CD8-positive, alpha-beta memory T cell (primary cell): Measurements from ENCODE around the gene SEMA5A. TPM values are rescaled to one million over a fixed set of nuclear protein-coding genes. Genes with fewer than 3 reads are reported as not detected.

Experiments used
- CTCF ChIA-PET: fragments of 350-600 bp; sonication (Branson Sonifier 250); formaldehyde crosslinking; loops from one replicate; lab custom pipeline; 2021; ENCODE audit warnings: antibody characterized with exemption; lab: Charles Lee
- POLR2A ChIA-PET: fragments of 350-600 bp; sonication (Branson Sonifier 250); formaldehyde crosslinking; loops from one replicate; lab custom pipeline; 2021; ENCODE audit warnings: antibody characterized with exemption; lab: Charles Lee
- DNase-seq, 5 donors: peaks; one replicate each; pipeline versions ENCODE4 v3.0.0 to v3.0.0-alpha.2; 2020 to 2022; ENCODE audit warnings: mixed read lengths in 1 of 5
- H3K27ac ChIP-seq: one replicate; pipeline ENCODE4 v1.7.0; 2013; ENCODE audit warnings: low read depth, mild to moderate bottlenecking, low read length, moderate library complexity
- H3K27me3 ChIP-seq: 2 replicates; pipeline ENCODE4 v1.7.0; 2013; ENCODE audit warnings: low read length, mild to moderate bottlenecking; ENCODE audit not compliant: insufficient read depth, poor library complexity, severe bottlenecking
- H3K36me3 ChIP-seq: 2 replicates; pipeline ENCODE4 v1.7.0; 2013; ENCODE audit warnings: mild to moderate bottlenecking, low read length, moderate library complexity; ENCODE audit not compliant: insufficient read depth
- H3K4me1 ChIP-seq: 2 replicates; pipeline ENCODE4 v1.7.0; 2013; ENCODE audit warnings: mild to moderate bottlenecking, low read length, moderate library complexity; ENCODE audit not compliant: insufficient read depth
- H3K4me3 ChIP-seq: 2 replicates; pipeline ENCODE4 v1.7.0; 2013; ENCODE audit warnings: mild to moderate bottlenecking, low read length
- H3K9me3 ChIP-seq: 2 replicates; pipeline ENCODE4 v1.7.0; 2013; ENCODE audit warnings: mild to moderate bottlenecking, low read length
- H3K27ac Mint-ChIP-seq, 8 donors: one replicate each; pipeline ENCODE4 v1.8.0; 2020 to 2021; ENCODE audit warnings: mixed read lengths in 8 of 8, mild to moderate bottlenecking in 6 of 8, inconsistent platforms in 3 of 8, moderate library complexity in 3 of 8
- H3K27me3 Mint-ChIP-seq, 2 donors: one replicate each; pipeline ENCODE4 v1.8.0; 2020 to 2021; ENCODE audit warnings: mixed read lengths in 2 of 2, mild to moderate bottlenecking in 1 of 2, moderate library complexity in 1 of 2
- H3K36me3 Mint-ChIP-seq, 3 donors: one replicate each; pipeline ENCODE4 v1.8.0; 2020 to 2021; ENCODE audit warnings: mixed read lengths in 3 of 3, inconsistent platforms in 1 of 3, mild to moderate bottlenecking in 1 of 3
- H3K4me1 Mint-ChIP-seq, 3 donors: one replicate each; pipeline ENCODE4 v1.8.0; 2020 to 2021; ENCODE audit warnings: mixed read lengths in 3 of 3, inconsistent platforms in 1 of 3, mild to moderate bottlenecking in 1 of 3
- H3K4me3 Mint-ChIP-seq, 7 donors: one replicate each; pipeline ENCODE4 v1.8.0; 2020 to 2021; ENCODE audit warnings: mixed read lengths in 7 of 7, mild to moderate bottlenecking in 6 of 7, moderate library complexity in 4 of 7, inconsistent platforms in 2 of 7
- H3K9me3 Mint-ChIP-seq, 5 donors: one replicate each; pipeline ENCODE4 v1.8.0; 2020 to 2022; ENCODE audit warnings: mixed read lengths in 5 of 5, mild to moderate bottlenecking in 3 of 5, moderate library complexity in 2 of 5, inconsistent platforms in 1 of 5
- polyA plus RNA-seq: library from polyadenylated mRNA; unstranded; fragments of 300-500 nt; fragmentation: Illumina TruSeq; gene quantifications from one replicate; pipeline ENCODE4 v1.2.3, GENCODE V29; 2021
- total RNA-seq, 2 experiments: library from RNA; stranded (reverse); gene quantifications; one replicate each; pipeline ENCODE4 v1.2.3, GENCODE V29; 2021

The SEMA5A gene
- total and polyA plus RNA-seq, 3 experiments from 2014 or later: not detected

GRCh38 chr5:9451037-9451436 lies 94.8 kb downstream of the SEMA5A start:
- ChIA-PET CTCF (no interaction called here), POLR2A (no interaction called here)
- Histone ChIP-seq H3K27ac (no peak overlapping the region), H3K36me3 (no peaks in the 10 kb centered on the region), H3K27me3 (no peaks in the 10 kb centered on the region), H3K4me3 (no peak overlapping the region), H3K9me3 (no peaks in the 10 kb centered on the region), H3K4me1 (no peaks in the 10 kb centered on the region)
- Mint-ChIP-seq H3K4me1 (no peaks in the 10 kb centered on the region), H3K36me3 (no peaks in the 10 kb centered on the region), H3K4me3 (no peak overlapping the region), H3K27me3 (no peaks in the 10 kb centered on the region), H3K27ac (no peak overlapping the region), H3K9me3 (peaks cover 4 to 21% (median 7%) of the 10 kb centered on the region in 5 donors)
- no peak for DNase-seq

GRCh38 chr5:9447691-9448090 lies 98.2 kb downstream of the SEMA5A start:
- H3K4me3 ChIP-seq: no peak overlapping the region
- no peaks in the 10 kb centered on the region for H3K27me3 Mint-ChIP-seq
- H3K36me3 Mint-ChIP-seq: no peaks in the 10 kb centered on the region
- no peak for DNase-seq
- H3K4me3 Mint-ChIP-seq: no peak overlapping the region
- ChIA-PET CTCF (no interaction called here), POLR2A (no interaction called here)
- no peaks in the 10 kb centered on the region for H3K27me3 ChIP-seq
- H3K4me1 ChIP-seq: no peaks in the 10 kb centered on the region
- H3K27ac ChIP-seq: no peak overlapping the region
- H3K9me3 ChIP-seq: no peaks in the 10 kb centered on the region
- no peaks in the 10 kb centered on the region for H3K4me1 Mint-ChIP-seq
- H3K27ac Mint-ChIP-seq: no peak overlapping the region
- H3K9me3 Mint-ChIP-seq: peaks cover 6 to 21% (median 15%) of the 10 kb centered on the region in 5 donors
- no peaks in the 10 kb centered on the region for H3K36me3 ChIP-seq

GRCh38 chr5:9445826-9446388 lies 100.0 kb downstream of the SEMA5A start:
- no peak overlapping the region for H3K27ac Mint-ChIP-seq
- H3K4me1 ChIP-seq: no peaks in the 10 kb centered on the region
- no peak overlapping the region for H3K27ac ChIP-seq
- POLR2A ChIA-PET: no interaction called here
- DNase-seq: no peak
- no peaks in the 10 kb centered on the region for H3K27me3 Mint-ChIP-seq
- H3K9me3 Mint-ChIP-seq: peaks cover 10 to 25% (median 17%) of the 10 kb centered on the region in 5 donors
- H3K36me3 ChIP-seq: no peaks in the 10 kb centered on the region
- no peak overlapping the region for H3K4me3 ChIP-seq
- no peaks in the 10 kb centered on the region for H3K9me3 ChIP-seq
- H3K4me1 Mint-ChIP-seq: no peaks in the 10 kb centered on the region
- CTCF ChIA-PET: no interaction called here
- no peak overlapping the region for H3K4me3 Mint-ChIP-seq
- no peaks in the 10 kb centered on the region for H3K36me3 Mint-ChIP-seq
- no peaks in the 10 kb centered on the region for H3K27me3 ChIP-seq

- no peaks in the 10 kb centered on the region for H3K27me3 ChIP-seq
- no peaks in the 10 kb centered on the region for H3K36me3 ChIP-seq
- POLR2A ChIA-PET: no interaction called here
- no peaks in the 10 kb centered on the region for H3K27me3 Mint-ChIP-seq
- no peak overlapping the region for H3K4me3 Mint-ChIP-seq
- no peaks in the 10 kb centered on the region for H3K4me1 Mint-ChIP-seq
- no peak overlapping the region for H3K27ac Mint-ChIP-seq
- H3K4me3 ChIP-seq: no peak overlapping the region
- H3K36me3 Mint-ChIP-seq: no peaks in the 10 kb centered on the region
- peaks cover 10 to 21% (median 16%) of the 10 kb centered on the region in 5 donors for H3K9me3 Mint-ChIP-seq
- H3K27ac ChIP-seq: no peak overlapping the region
- H3K9me3 ChIP-seq: no peaks in the 10 kb centered on the region
- CTCF ChIA-PET: no interaction called here
- no peaks in the 10 kb centered on the region for H3K4me1 ChIP-seq
- no peak for DNase-seq
Measured at GRCh38 chr5:9444346-9444745, 101.5 kb downstream of the SEMA5A start.

- ChIA-PET POLR2A (no interaction called here), CTCF (no interaction called here)
- H3K4me3 ChIP-seq: no peak overlapping the region
Measured at GRCh38 chr5:9441610-9442009, 104.3 kb downstream of the SEMA5A start.

DNA sequence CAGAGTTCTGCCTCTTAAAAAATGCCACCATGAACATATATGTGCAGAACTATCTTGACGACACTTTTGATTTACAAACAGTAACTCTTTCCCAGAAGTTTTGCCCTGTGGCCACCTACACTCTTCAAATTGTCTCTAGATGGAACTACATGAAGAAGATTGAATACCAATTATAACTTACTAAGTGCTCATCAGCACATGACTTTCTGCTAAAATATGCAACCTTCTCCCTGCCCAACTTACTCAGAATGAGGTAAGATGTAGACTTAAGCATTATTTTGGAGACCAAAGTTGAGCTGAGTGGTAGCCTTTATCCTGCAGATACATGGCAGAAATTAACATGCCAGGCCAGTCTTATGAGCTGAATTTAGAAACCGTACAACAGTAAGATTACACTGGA lies 105.4 kb downstream of the SEMA5A start:
- no peaks in the 10 kb centered on the region for H3K36me3 ChIP-seq
- POLR2A ChIA-PET: no interaction called here
- Mint-ChIP-seq H3K4me3 (no peak overlapping the region), H3K27me3 (no peaks in the 10 kb centered on the region), H3K27ac (no peak overlapping the region), H3K9me3 (peaks cover 2 to 20% (median 14%) of the 10 kb centered on the region in 5 donors), H3K36me3 (no peaks in the 10 kb centered on the region), H3K4me1 (no peaks in the 10 kb centered on the region)
- DNase-seq: no peak
- CTCF ChIA-PET: no interaction called here
- H3K9me3 ChIP-seq: no peaks in the 10 kb centered on the region
- no peak overlapping the region for H3K4me3 ChIP-seq
- H3K27me3 ChIP-seq: no peaks in the 10 kb centered on the region
- no peak overlapping the region for H3K27ac ChIP-seq
- H3K4me1 ChIP-seq: no peaks in the 10 kb centered on the region

More at GRCh38 chr5:9441610-9442009, 104.3 kb downstream of the SEMA5A start:
- Mint-ChIP-seq H3K36me3 (no peaks in the 10 kb centered on the region), H3K27ac (no peak overlapping the region), H3K27me3 (no peaks in the 10 kb centered on the region), H3K9me3 (peaks cover 2 to 20% (median 12%) of the 10 kb centered on the region in 5 donors), H3K4me3 (no peak overlapping the region), H3K4me1 (no peaks in the 10 kb centered on the region)
- Histone ChIP-seq H3K27ac (no peak overlapping the region), H3K9me3 (no peaks in the 10 kb centered on the region), H3K27me3 (no peaks in the 10 kb centered on the region), H3K36me3 (no peaks in the 10 kb centered on the region), H3K4me1 (no peaks in the 10 kb centered on the region)
- DNase-seq: no peak

GRCh38 chr5:9439531-9440292 lies 106.2 kb downstream of the SEMA5A start:
- no peaks in the 10 kb centered on the region for H3K4me1 ChIP-seq
- no peaks in the 10 kb centered on the region for H3K27me3 Mint-ChIP-seq
- no peak for DNase-seq
- H3K9me3 ChIP-seq: no peaks in the 10 kb centered on the region
- no peak overlapping the region for H3K4me3 ChIP-seq
- no peaks in the 10 kb centered on the region for H3K36me3 Mint-ChIP-seq
- no peak overlapping the region for H3K4me3 Mint-ChIP-seq
- H3K36me3 ChIP-seq: no peaks in the 10 kb centered on the region
- peaks cover under 1 to 24% (median 12%) of the 10 kb centered on the region in 5 donors for H3K9me3 Mint-ChIP-seq
- H3K27ac ChIP-seq: no peak overlapping the region
- CTCF ChIA-PET: no interaction called here
- H3K27ac Mint-ChIP-seq: peak overlapping the region in 1 of 8 donors; percentile 28
- no peaks in the 10 kb centered on the region for H3K27me3 ChIP-seq
- H3K4me1 Mint-ChIP-seq: no peaks in the 10 kb centered on the region
- POLR2A ChIA-PET: no interaction called here

DNA sequence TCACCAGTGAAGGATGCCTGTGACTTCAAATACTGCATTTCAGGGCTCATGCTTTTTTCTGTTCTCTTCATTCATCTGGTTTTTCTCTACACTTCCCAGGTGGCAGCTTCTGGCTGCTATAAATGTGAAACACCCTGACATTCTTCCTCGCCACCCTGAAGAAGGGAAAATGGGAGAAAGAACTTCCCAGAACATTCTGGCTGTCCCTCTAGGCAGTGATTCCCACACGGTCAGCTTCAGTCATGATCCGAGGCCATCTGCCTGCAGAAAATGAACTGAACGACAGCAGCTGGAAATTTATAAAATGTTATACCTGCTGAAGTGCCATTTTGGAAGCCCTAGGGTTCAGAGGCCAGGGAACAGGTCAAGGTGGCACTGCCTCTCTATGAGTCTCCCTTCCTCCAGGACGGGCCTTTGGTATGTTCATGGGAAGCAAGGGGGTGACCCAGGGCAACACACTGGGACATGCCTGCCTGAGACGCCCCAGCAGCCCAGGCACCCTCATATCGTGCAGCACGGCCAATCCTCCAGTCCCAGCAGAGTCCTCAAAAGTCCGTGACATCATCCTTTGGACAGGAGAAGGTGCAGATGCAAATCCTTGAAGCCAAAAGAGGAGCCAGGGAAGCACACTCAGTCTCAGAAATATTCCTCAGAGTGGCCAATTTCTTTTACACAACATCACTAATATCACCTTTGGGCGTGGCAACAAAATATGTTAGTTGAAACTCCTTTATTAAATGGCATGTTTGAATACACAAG lies 107.1 kb downstream of the SEMA5A start:
- CTCF ChIA-PET: no interaction called here
- peaks cover 0 to 17% (median 11%) of the 10 kb centered on the region in 5 donors for H3K9me3 Mint-ChIP-seq
- H3K4me3 Mint-ChIP-seq: no peak overlapping the region
- no peak overlapping the region for H3K27ac Mint-ChIP-seq
- H3K9me3 ChIP-seq: no peaks in the 10 kb centered on the region
- no peaks in the 10 kb centered on the region for H3K4me1 Mint-ChIP-seq
- H3K4me3 ChIP-seq: no peak overlapping the region
- H3K27me3 ChIP-seq: no peaks in the 10 kb centered on the region
- no peaks in the 10 kb centered on the region for H3K36me3 Mint-ChIP-seq
- no peaks in the 10 kb centered on the region for H3K27me3 Mint-ChIP-seq
- DNase-seq: no peak
- H3K36me3 ChIP-seq: no peaks in the 10 kb centered on the region
- POLR2A ChIA-PET: no interaction called here
- H3K4me1 ChIP-seq: no peaks in the 10 kb centered on the region
- H3K27ac ChIP-seq: no peak overlapping the region
